Sigmoid colon (tissue), 7 donors: ENCODE measurements around the gene NEK2. TPM values are rescaled to one million over a fixed set of nuclear protein-coding genes. Genes with fewer than 3 reads are reported as not detected.
"Not testable (repeated sequence)": the region's sequence is repeated elsewhere in the genome, so short reads cannot be mapped to it uniquely, and the experiment has no call there.

ENCODE experiments used
- DNase-seq: peaks from one replicate; pipeline ENCODE4 v3.0.0-alpha.2; 2019
- H3K27ac ChIP-seq, 4 donors: fragments of 200-600 bp; sonication (generic); one replicate each; pipeline ENCODE4 v1.5.1; 2016 to 2019; ENCODE audit warnings: mild to moderate bottlenecking in 1 of 4
- H3K27me3 ChIP-seq, 3 donors: fragments of 200-600 bp; sonication (generic); one replicate each; pipeline ENCODE4 v1.5.1; 2019; ENCODE audit warnings: mild to moderate bottlenecking in 1 of 3
- H3K36me3 ChIP-seq, 4 donors: fragments of 200-600 bp; sonication (generic); one replicate each; pipeline ENCODE4 v1.5.1; 2016 to 2019
- H3K4me1 ChIP-seq, 4 donors: fragments of 200-600 bp; sonication (generic); one replicate each; pipeline ENCODE4 v1.5.1; 2017 to 2019
- H3K4me3 ChIP-seq, 4 donors: fragments of 200-600 bp; sonication (generic); one replicate each; pipeline ENCODE4 v1.5.1; 2017 to 2019; ENCODE audit warnings: mild to moderate bottlenecking in 2 of 4, moderate library complexity in 1 of 4
- H3K9me3 ChIP-seq, 4 donors: fragments of 200-600 bp in 3 of 4; sonication (generic) in 3 of 4; one replicate each; pipeline versions ENCODE4 v1.5.1 to v1.6.1; 2013 to 2019
- CTCF ChIP-seq, 4 experiments: fragments of 450-650 bp in 3 of 4; fragments of 200-600 bp in 1 of 4; IDR thresholded peaks; one replicate each; pipeline ENCODE4 v1.5.1; 2016 to 2019; ENCODE audit warnings: antibody characterized with exemption in 4 of 4, mild to moderate bottlenecking in 3 of 4, moderate library complexity in 2 of 4
- EP300 ChIP-seq, 4 donors: sonication (generic); formaldehyde crosslinking; IDR thresholded peaks; one replicate each; pipeline ENCODE4 v1.6.1; 2017; ENCODE audit warnings: antibody characterized with exemption in 4 of 4
- POLR2A ChIP-seq, 2 donors: fragments of 450-650 bp; IDR thresholded peaks; one replicate each; pipeline ENCODE4 v1.6.1; 2016; ENCODE audit warnings: antibody characterized with exemption in 2 of 2, mild to moderate bottlenecking in 2 of 2, moderate library complexity in 2 of 2
- POLR2AphosphoS5 ChIP-seq, 4 donors: sonication (generic); formaldehyde crosslinking; IDR thresholded peaks; one replicate each; pipeline ENCODE4 v1.6.1; 2017; ENCODE audit warnings: antibody characterized with exemption in 4 of 4
- WGBS, 2 donors: extraction: QIAGEN DNeasy Blood & Tissue Kit; methylation state at CpG; one replicate each; pipeline ENCODE4 v1.1.7; 2013; 5-methylcytosine and 5-hydroxymethylcytosine counted together
- intact Hi-C: fragments of 100-400 bp; cut with DNase I; formaldehyde crosslinking; loops from one replicate; pipeline ENCODE4 v1.15.1; 2023
- polyA plus RNA-seq, 3 donors: library from polyadenylated mRNA; stranded (reverse); fragments of 200-250 nt; gene quantifications; one replicate each; pipeline ENCODE4 v1.2.3, GENCODE V29; 2013
- total RNA-seq, 4 donors: library from RNA; depleted of rRNA; stranded (reverse); fragments of >200 nt; gene quantifications; one replicate each; pipeline ENCODE4 v1.1.0, GENCODE V29; 2016
- donor health status: healthy with polysubstance abuse.
- donor health status: Bipolar disorder and iron deficiency.
- donor health status: healthy.

NEK2 gene
- total and polyA plus RNA-seq, 7 donors, result 0.41 to 11.5 (median 1.9) TPM; not detected in 2

- no peak for DNase-seq
- intact Hi-C loops, result loop anchor here (10.0 kb wide), 2 partner anchors 259 to 349 kb away; partner anchors contain the start of genes DTL and INTS7
Measured at GRCh38 chr1:211685823-211686222, 10.4 kb upstream of the NEK2 start.

DNA sequence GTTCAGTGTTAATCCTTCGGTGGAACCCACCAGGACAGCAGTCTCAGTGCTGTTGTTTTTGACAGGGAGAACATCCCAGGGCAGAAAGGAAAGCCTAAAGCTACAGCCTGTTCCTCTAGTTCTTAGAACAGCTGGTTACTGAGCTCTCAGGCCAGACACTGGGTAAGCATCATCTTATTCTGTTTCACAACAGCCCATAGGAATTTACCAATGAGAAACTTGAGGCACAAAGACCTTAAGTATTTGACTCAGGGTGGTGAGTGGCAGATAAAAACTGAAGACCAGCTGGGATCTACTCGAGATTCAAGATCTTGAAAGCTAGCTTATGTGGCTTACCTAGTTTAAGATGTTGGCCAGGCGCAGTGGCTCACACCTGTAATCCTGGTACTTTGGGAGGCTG lies 9.4 kb upstream of the NEK2 start:
- intact Hi-C loops, result loop anchor here (10.0 kb wide), 2 partner anchors 260 to 350 kb away; partner anchors contain the start of genes DTL and INTS7
- Histone ChIP-seq H3K27ac (no peak overlapping the region), H3K9me3 (no peaks in the 10 kb centered on the region), H3K4me1 (no peaks in the 10 kb centered on the region), H3K4me3 (no peak overlapping the region), H3K27me3 (peaks cover 0 to 10% (median 0%) of the 10 kb centered on the region in 3 donors), H3K36me3 (no peaks in the 10 kb centered on the region)
- TF ChIP-seq CTCF (IDR thresholded peaks at IDR 0.05) (no peak), POLR2A (IDR thresholded peaks at IDR 0.05) (no peak), POLR2AphosphoS5 (IDR thresholded peaks at IDR 0.05) (no peak), EP300 (IDR thresholded peaks at IDR 0.05) (no peak)
- 90% methylated on average over 3 of the region's 3 CpGs for WGBS, 2 donors
- DNase-seq, result no peak

More at GRCh38 chr1:211685823-211686222, 10.4 kb upstream of the NEK2 start:
- Histone ChIP-seq H3K9me3 (no peaks in the 10 kb centered on the region), H3K27ac (no peak overlapping the region), H3K4me1 (no peaks in the 10 kb centered on the region), H3K36me3 (no peaks in the 10 kb centered on the region), H3K27me3 (peaks cover 0 to 10% (median 0%) of the 10 kb centered on the region in 3 donors), H3K4me3 (no peak overlapping the region)
- WGBS, 2 donors, result 87 to 91% methylated on average over 7 of the region's 7 CpGs
- no peak for TF ChIP-seq POLR2A (IDR thresholded peaks at IDR 0.05)

- Histone ChIP-seq H3K27me3 (peaks cover 0 to 10% (median 0%) of the 10 kb centered on the region in 3 donors), H3K27ac (no peak overlapping the region), H3K9me3 (no peaks in the 10 kb centered on the region), H3K36me3 (no peaks in the 10 kb centered on the region), H3K4me1 (no peaks in the 10 kb centered on the region), H3K4me3 (no peak overlapping the region)
- no peak for TF ChIP-seq EP300 (IDR thresholded peaks at IDR 0.05)
- no peak for TF ChIP-seq POLR2A (IDR thresholded peaks at IDR 0.05)
- no peak for TF ChIP-seq POLR2AphosphoS5 (IDR thresholded peaks at IDR 0.05)
- TF ChIP-seq CTCF (IDR thresholded peaks at IDR 0.05), result no peak
- no peak for DNase-seq
- 74 to 85% methylated on average over 3 of the region's 3 CpGs for WGBS, 2 donors
- intact Hi-C loops, result loop anchor here (10.0 kb wide), 2 partner anchors 260 to 350 kb away; partner anchors contain the start of genes DTL and INTS7
Measured at GRCh38 chr1:211684331-211684730, 8.9 kb upstream of the NEK2 start.

- Histone ChIP-seq H3K4me3 (no peak overlapping the region), H3K27ac (no peak overlapping the region), H3K9me3 (no peaks in the 10 kb centered on the region), H3K4me1 (no peaks in the 10 kb centered on the region), H3K27me3 (peaks cover 0 to 10% (median 0%) of the 10 kb centered on the region in 3 donors), H3K36me3 (no peaks in the 10 kb centered on the region)
- no peak for DNase-seq
- 83 to 86% methylated on average over 8 of the region's 8 CpGs for WGBS, 2 donors
- intact Hi-C loops, result loop anchor here (10.0 kb wide), 2 partner anchors 261 to 351 kb away; partner anchors contain the start of genes DTL and INTS7
- TF ChIP-seq POLR2A (IDR thresholded peaks at IDR 0.05), result no peak
- no peak for TF ChIP-seq CTCF (IDR thresholded peaks at IDR 0.05)
- TF ChIP-seq POLR2AphosphoS5 (IDR thresholded peaks at IDR 0.05), result no peak
- no peak for TF ChIP-seq EP300 (IDR thresholded peaks at IDR 0.05)
Measured at GRCh38 chr1:211683396-211684297, 8.2 kb upstream of the NEK2 start.

GRCh38 chr1:211682186-211682585 lies 6.8 kb upstream of the NEK2 start:
- DNase-seq, H3K4me1 ChIP-seq, H3K9me3 ChIP-seq, H3K4me3 ChIP-seq, H3K36me3 ChIP-seq, H3K27me3 ChIP-seq, H3K27ac ChIP-seq: not testable (repeated sequence)
- intact Hi-C loops, result loop anchor here (10.0 kb wide), 2 partner anchors 263 to 353 kb away; partner anchors contain the start of genes DTL and INTS7
- WGBS, 2 donors, result 89 to 94% methylated on average over 7 of the region's 7 CpGs
